GM21447 (cell line): Measurements from ENCODE around the gene CEACAM18.
"Not testable (repeated sequence)": the region's sequence is repeated elsewhere in the genome, so short reads cannot be mapped to it uniquely, and the experiment has no call there.

ENCODE experiments used
- ATAC-seq: cut with Tn5 transposase; IDR thresholded peaks from one replicate; pipeline ENCODE4 v1.9.1; 2021; ENCODE audit not compliant: unreplicated experiment

Gene CEACAM18

GRCh38 chr19:51478381-51479234 is at the start of gene CEACAM18:
TSS of gene CEACAM18 (plus strand) at chr19:51478539.
- ATAC-seq: no peak

GRCh38 chr19:51430221-51430620 is 48.1 kb upstream of the CEACAM18 start:
- ATAC-seq: no peak

DNA sequence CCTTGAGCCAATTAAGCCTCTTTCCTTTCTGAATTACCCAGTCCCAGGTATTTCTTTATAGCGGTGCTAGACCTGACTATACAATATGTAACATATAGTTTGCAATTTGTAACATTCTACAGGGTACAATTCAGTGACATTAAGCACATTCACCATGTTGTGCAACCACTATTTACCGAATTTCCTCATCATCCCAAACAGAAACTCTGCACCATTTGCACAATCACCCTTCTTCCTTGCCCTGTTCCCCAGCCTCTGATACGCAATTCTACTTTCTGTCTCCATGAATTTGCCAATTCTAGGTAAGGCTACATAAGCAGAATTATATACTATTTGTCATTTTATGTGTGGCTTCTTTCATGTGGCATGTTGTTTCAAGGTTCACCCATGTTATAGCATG is 47.2 kb upstream of the CEACAM18 start:
- ATAC-seq: no peak

GRCh38 chr19:51433043-51433442 is 45.3 kb upstream of the CEACAM18 start:
- ATAC-seq: no peak

GRCh38 chr19:51434456-51434855 is 43.9 kb upstream of the CEACAM18 start:
- no peak for ATAC-seq

DNA sequence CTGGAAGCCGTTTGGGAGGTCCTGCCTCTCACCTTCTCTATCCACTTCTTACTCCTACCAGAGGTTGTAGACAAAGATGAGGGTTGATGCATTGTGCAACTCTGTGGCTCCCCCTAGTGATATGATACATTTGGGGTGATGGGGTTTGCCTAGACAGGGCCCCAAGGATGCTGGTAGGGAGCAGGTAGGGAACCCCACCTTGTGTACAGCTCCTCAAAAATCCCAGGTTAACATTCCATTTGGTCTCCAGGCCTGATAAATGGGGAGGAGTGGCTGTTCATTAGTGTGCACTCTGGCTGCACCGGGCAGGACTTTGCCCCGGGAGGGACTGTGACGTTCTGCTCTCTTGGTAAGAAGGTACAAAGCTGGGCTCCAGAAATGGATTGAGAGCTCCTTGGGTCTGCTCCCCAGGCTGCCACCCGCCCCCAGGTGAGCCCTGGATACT is 39.3 kb upstream of the CEACAM18 start:
- ATAC-seq: no peak

- ATAC-seq: no peak
Observed at GRCh38 chr19:51440052-51440451, 38.3 kb upstream of the CEACAM18 start.

DNA sequence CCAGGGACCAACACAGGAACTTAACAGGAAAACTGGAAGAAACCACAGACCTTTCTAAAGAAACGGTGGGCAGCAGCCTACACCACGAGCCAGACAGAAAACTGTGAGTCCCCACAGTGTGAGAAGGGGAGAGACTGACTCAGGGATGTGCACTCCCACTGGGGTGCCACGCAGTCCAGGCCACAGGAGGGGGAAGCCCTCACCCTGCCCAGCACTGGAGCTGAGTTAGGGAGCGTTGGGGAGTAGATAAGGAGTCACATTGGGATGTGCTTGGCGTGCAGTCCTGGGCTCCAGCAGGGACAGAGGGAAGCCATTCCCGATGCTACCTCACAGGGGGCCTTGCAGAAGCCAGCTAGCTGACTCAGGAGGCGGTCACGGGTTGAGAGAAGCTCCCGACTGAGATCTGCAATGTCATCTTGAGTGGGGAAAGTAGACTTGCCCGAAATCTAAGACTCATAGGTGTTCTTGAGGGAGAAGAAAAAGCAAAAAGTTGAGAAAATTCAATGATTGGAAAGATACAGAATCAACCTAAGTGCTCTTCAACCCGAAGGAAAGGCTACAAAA is 37.4 kb upstream of the CEACAM18 start:
- no peak for ATAC-seq

DNA sequence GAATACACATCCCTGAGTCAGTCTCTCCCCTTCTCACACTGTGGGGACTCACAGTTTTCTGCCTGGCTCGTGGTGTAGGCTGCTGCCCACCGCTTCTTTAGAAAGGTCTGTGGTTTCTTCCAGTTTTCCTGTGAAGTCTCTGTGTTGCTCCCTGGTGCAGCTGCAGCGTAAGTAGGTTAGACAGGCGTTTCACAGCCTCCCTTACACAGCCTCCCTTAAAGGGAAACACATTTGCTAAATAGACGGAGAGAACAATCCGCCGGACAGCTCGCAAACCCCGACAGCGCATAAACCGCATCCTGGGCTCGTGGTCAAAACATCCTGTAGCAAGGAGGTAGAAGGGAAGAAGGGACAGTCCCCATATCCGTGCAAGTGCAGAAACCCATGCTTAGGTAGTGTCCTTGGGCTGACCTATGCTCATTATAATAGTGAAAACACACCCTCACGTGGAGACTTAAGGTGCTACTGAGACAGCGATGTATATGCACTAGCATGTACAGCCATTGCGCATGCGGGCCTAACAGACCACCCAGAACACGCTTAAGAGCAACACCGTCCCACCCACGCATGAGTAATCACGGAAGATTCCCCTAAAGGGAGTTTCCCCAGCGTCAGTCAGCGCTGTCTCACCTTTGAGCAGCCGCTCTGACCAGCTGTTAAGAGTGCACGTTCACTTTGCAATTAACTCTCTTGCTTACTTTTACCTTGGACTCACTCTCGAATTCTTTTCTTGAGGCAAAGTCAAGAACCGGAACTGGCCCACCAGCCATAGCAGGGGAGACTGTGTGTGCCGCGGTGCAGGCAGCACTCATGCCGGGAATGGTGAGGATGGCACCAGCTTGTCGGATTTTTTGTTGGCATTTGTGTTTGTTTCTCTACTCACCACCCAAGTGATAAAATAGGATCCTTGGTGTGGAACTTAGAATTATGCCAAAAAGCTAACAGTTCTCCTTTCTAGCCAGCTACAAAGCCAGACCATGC is 36.6 kb upstream of the CEACAM18 start:
- peak; percentile 92 for ATAC-seq

DNA sequence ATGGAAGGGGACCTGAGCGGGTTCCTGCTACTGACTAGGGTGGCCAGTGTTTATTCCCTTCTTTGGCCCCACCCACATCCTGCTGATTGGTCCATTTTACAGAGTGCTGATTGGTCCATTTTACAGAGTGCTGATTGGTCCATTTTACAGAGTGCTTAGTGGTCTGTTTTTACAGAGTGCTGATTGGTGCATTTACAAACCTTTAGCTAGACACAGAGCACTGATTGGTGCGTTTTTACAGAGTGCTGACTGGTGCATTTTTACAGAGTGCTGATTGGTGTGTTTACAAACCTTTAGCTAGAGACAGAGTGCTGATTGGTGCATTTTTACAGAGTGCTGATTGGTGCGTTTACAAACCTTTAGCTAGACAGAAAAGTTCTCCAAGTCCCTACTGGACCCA is 30.8 kb upstream of the CEACAM18 start:
- not testable (repeated sequence) for ATAC-seq

DNA sequence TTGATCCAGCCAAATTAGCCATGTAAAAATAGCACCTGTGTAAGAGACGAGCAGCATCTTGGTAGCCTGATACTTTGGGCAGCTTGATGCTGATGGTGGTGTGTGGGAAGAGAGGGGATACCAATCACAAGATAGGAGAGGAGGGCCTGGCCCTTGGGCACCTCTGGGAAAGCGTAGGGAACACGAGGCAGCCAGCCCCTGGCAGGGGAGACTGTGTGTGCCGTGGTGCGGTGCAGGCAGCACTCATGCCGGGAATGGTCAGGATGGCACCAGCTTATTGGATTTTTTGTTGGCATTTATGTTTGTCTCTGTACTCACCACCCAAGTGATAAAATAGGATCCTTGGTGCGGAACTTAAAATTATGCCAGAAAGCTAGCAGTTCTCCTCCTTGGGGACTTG is 30.3 kb upstream of the CEACAM18 start:
- no peak for ATAC-seq

DNA sequence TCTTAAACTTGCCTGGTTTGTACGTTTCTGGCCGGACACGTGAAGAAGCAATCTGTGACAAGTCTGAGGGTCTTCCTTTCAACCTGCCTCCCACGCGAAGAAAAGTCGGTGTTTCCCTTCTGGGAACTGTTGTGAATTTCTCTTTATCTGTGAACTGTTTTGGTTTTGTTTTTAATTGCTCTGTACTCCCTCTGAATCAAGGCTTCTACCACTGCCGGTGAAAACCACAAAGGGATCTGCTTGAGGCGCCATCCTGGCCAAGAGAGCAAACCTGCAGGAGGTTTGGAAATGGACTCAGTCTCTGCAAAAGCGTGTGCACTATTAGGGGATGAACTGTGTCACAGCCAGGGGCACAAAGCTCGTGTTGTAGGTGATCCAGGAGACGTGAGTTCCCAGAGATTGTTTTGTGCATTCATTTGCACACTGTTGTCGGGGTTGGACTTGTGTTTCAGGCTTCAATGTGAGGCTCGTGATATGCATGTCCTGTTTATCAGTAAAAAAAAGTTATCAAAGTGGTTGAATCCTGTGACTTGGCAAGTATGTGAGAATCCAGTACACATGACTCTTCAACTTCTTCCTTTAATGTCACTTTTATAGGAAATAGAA is 29.8 kb upstream of the CEACAM18 start:
- ATAC-seq: no peak

DNA sequence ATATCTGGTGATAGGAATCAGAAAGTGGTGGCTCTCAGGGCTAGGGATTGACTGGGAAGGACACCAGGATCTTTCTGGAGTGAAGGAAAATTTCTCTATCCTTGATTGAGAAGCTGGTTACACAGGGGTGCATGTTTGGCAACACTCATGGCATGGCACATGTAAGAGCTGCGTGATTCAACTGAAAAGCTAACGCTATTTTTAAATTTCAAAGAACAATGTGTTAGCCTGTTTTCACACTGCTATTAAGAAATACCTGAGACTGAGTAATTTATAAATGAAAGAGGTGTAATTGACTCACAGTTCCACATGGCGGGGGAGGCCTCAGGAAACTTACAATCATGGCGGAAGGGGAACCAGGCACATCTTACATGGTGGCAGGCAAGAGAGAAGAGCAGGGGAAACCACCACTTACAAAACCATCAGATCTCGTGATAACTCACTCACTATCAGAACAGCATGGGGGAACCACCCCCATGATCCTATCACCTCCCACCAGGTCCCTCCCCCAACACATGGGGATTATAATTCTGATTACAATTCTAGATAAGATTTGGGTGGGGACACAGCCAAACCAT is 27.5 kb upstream of the CEACAM18 start:
- no peak for ATAC-seq

DNA sequence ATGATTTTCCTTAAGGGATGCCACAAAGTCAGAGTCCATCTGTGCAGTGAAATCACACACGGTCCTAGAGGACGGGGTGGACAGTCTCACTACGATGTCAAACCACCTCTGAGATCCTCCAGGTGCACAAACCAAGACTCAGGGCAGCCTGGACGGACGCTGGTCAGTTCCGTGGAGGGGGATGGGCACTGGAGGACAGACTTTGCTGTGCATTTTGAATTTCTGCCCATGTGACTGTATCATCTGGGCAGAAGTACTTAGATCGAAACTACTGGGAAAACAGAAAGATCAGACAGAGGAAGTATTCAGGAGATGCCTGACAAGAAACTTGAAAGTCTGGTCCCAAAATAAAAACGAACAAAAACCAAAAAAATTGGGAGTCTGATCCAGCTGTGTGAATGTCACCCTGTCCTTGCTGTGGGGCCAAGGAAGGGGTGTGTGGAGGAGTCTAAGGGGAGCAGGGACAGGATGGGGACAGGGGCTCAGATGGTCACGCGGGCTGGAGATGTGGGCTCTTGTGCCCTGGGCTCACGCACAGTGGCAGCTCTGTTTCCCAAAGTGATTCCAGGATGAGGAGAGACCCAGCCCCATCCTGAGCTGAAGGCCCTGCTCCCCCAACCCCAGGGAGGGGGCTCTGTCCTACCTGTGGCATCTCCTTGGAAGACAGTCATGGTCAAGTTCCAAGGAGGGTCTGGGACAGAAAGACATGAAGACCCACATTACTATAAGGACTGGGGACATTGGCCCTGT is 21.6 kb upstream of the CEACAM18 start:
- no peak for ATAC-seq

DNA sequence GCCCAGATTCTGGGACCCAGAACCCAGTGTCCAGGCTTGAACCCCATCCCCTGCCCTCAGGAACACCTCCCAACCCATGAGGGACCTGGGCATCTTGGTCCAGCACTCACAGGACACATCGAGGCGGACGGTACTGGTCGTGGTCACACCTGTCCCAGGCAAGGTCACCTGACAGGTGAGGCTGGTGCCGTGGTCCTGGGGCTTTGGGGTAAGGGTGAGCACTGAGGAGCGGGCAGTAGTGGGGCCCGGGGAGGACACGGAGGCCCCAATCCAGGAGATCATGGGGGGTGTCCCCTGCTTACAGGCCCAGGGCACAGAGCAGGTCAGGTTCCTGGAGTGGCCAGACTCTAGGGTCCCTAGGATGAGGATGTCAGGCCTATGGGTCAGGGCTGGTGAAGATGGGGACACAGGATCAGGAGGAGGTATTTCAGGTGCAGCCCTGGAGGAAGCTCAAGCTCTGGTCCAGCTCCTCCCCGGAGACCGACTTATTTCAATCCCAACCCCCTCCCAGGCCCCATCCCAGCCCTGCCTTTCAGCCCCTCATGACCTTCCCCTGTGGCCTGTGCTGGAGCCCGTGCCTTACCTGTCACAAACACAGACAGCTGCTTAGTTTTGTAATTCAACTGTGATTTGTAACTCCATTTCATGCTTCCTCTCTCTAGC is 20.9 kb upstream of the CEACAM18 start:
- ATAC-seq: no peak

DNA sequence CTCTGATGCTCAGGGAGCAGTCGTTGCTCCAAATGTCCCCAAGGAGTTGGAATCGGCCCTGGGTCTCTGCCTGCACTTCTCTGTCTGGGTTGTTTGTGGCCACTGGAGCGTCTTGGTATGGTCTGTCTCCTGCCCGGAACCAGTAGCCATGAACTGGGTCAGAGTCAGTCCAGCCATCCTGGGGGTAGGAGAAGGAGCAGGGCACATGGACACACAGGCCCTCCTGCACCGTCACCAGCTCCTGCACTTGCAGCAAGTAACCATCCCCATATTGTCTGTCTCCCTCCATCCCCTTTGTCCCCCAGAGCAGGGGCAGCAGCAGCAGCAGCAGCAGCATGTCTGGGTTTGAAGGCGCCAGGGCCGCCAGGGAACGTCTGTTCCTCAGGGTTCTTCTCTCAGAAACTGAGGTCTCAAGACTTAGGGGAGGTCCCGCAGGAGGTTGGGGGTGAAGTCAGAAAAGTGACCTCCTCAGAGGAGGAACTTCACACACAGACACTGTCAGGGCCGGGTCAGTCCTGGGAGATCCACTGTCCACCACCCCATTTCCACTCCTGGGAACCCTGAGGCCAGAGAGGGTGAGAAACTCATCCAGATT is 20.2 kb upstream of the CEACAM18 start, which contains the start of gene SIGLEC8:
Gene SIGLEC8, minus strand, starts transcription at position 404 of the 595 bp plus-strand sequence. Its CDS starts 67 bp downstream, at position 337.
- no peak for ATAC-seq

- no peak for ATAC-seq
Observed at GRCh38 chr19:51458899-51459505, 19.3 kb upstream of the CEACAM18 start.
